ENCODE data around the gene OSM.

OSM gene

DNA sequence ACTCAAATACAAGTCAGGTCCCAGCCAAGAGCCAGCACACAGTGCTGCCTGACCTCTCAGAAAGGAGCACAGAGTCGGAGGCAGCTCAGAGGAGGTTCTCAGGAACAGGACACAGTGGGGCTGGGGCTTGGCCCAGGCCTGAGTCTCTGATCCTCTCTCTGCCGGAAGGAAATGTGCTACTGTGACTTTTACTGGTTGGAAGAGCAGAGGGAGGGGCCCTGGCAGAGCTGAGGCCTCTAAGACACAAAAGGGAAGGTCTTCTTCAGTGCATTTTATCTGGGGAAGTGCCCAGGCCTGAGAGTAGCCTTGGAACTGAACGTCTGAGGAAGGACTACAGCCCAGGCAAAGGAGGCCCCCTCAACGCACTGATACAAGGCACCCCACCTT, 38.9 kb upstream of the OSM start:
- Histone ChIP-seq H3F3A (ENCODE audit: insufficient read depth, low read length) (peaks cover 29% of the 10 kb centered on the region), H3K36me3 (replicated peaks; ENCODE audit: insufficient read depth, low read length) (no peaks in the 10 kb centered on the region), H3K4me3 (ENCODE audit: low read length) (peak overlapping the region; percentile 41), H3K27me3 (replicated peaks; ENCODE audit: insufficient read depth, low read length) (no peaks in the 10 kb centered on the region), H3K9me3 (replicated peaks; ENCODE audit: insufficient read depth, low read length) (no peaks in the 10 kb centered on the region), H3K4me1 (ENCODE audit: low read length) (peaks cover 73% of the 10 kb centered on the region), H2AFZ (ENCODE audit: low read length) (peak overlapping the region; percentile 44), H3K4me2 (ENCODE audit: low read depth, low read length) (peak overlapping the region; percentile 87), H3K27ac (ENCODE audit: low read length) (peak overlapping the region; percentile 76), H3K79me2 (ENCODE audit: low read length) (peaks cover 44% of the 10 kb centered on the region), H4K20me1 (ENCODE audit: insufficient read depth, low read length) (no peaks in the 10 kb centered on the region), H3K9me2 (replicated peaks; ENCODE audit: insufficient read depth, low read length) (no peaks in the 10 kb centered on the region), H3K9ac (ENCODE audit: low read length) (peak overlapping the region; percentile 48)
- DNase-seq: peak; percentile 82
- TF ChIP-seq EZH2phosphoT487 (IDR thresholded peaks at IDR 0.05; ENCODE audit: low read length): no peak
- TF ChIP-seq, protein P1, sequence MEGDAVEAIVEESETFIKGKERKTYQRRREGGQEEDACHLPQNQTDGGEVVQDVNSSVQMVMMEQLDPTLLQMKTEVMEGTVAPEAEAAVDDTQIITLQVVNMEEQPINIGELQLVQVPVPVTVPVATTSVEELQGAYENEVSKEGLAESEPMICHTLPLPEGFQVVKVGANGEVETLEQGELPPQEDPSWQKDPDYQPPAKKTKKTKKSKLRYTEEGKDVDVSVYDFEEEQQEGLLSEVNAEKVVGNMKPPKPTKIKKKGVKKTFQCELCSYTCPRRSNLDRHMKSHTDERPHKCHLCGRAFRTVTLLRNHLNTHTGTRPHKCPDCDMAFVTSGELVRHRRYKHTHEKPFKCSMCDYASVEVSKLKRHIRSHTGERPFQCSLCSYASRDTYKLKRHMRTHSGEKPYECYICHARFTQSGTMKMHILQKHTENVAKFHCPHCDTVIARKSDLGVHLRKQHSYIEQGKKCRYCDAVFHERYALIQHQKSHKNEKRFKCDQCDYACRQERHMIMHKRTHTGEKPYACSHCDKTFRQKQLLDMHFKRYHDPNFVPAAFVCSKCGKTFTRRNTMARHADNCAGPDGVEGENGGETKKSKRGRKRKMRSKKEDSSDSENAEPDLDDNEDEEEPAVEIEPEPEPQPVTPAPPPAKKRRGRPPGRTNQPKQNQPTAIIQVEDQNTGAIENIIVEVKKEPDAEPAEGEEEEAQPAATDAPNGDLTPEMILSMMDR (IDR thresholded peaks at IDR 0.05; ENCODE audit: low read length): no peak
- no peak for TF ChIP-seq EZH2 (optimal IDR thresholded peaks at IDR 0.05; ENCODE audit: low read depth, low read length)

DNA sequence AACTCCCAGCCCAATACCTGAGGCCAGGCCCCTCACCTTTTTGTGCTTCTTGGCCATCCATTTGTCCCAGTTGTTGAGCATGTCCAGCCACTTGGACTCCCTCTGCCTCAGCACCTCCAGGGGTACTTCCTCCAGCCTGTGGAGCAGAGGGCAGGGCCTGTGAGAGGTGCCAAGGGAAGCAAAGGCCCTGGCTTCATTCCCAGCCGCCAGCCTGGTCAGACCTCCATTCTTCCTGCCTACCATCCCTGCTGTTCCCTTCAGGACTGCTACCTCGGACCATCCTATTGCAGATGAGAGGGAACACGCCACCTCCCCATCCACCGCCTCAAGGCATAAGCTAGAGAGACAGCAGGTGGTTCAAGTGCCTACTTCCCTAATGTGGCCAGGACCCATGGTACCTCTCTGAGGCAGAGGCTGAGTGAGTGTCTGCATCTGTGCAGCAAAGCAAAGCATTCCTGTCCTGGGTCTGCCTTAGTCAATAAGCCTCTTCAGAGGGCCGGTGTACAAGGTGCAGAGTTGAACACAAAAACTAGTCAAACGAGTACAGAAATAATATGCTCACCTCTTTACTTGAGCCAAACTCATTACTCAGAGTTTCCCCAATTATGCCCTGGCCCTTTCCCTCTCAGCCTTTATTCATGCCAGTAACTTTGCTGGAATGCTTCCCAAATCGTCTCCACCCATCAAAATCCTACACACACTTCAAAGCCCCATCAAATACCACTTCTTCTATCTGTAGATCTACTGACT, 38.0 kb upstream of the OSM start:
- Histone ChIP-seq H3K27me3 (replicated peaks; ENCODE audit: insufficient read depth, low read length) (no peaks in the 10 kb centered on the region), H2AFZ (ENCODE audit: low read length) (no peak overlapping the region), H3K4me1 (ENCODE audit: low read length) (peaks cover 65% of the 10 kb centered on the region), H3K27ac (ENCODE audit: low read length) (peak overlapping the region; percentile 76; the same call in 1 of the 2 replicates), H3K9ac (ENCODE audit: low read length) (0 out of 2 replicates have a peak overlapping the region, but pooled peaks have one; percentile 48), H3K9me2 (replicated peaks; ENCODE audit: insufficient read depth, low read length) (no peaks in the 10 kb centered on the region), H3K4me2 (ENCODE audit: low read depth, low read length) (peak overlapping the region; percentile 87), H3K36me3 (replicated peaks; ENCODE audit: insufficient read depth, low read length) (no peaks in the 10 kb centered on the region), H4K20me1 (ENCODE audit: insufficient read depth, low read length) (no peaks in the 10 kb centered on the region), H3K4me3 (ENCODE audit: low read length) (no peak overlapping the region), H3K79me2 (ENCODE audit: low read length) (peaks cover 44% of the 10 kb centered on the region), H3K9me3 (replicated peaks; ENCODE audit: insufficient read depth, low read length) (no peaks in the 10 kb centered on the region), H3F3A (ENCODE audit: insufficient read depth, low read length) (peaks cover 21% of the 10 kb centered on the region)
- no peak for DNase-seq
- TF ChIP-seq, protein P1 (IDR thresholded peaks at IDR 0.05; ENCODE audit: low read length): no peak
- TF ChIP-seq EZH2phosphoT487 (IDR thresholded peaks at IDR 0.05; ENCODE audit: low read length) (no peak), EZH2 (optimal IDR thresholded peaks at IDR 0.05; ENCODE audit: low read depth, low read length) (no peak)

DNA sequence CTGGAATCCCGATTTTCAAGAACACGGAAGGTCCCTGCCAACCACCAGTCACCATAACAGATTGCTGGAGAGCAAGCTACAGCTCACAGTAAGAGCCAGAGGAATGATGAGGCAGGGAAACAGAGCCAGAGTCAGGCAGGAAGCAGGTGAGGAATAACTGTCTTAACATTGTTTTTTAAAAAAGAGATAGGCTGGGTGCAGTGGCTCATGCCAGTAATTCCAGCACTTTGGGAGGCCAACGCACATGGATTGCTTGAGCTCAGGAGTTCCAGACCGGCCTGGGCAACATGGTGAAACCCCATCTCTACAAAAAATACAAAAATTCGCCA, 36.1 kb upstream of the OSM start:
- no peaks in the 10 kb centered on the region for H3K36me3 ChIP-seq (replicated peaks; ENCODE audit: insufficient read depth, low read length)
- TF ChIP-seq EZH2phosphoT487 (IDR thresholded peaks at IDR 0.05; ENCODE audit: low read length) (no peak), EZH2 (optimal IDR thresholded peaks at IDR 0.05; ENCODE audit: low read depth, low read length) (no peak)
- TF ChIP-seq, protein P1 (IDR thresholded peaks at IDR 0.05; ENCODE audit: low read length): no peak
- no peak overlapping the region for H3K4me3 ChIP-seq (ENCODE audit: low read length)
- peak overlapping the region; percentile 33; the same call in 1 of the 2 replicates for H3K4me2 ChIP-seq (ENCODE audit: low read depth, low read length)
- H3K27me3 ChIP-seq (replicated peaks; ENCODE audit: insufficient read depth, low read length): no peaks in the 10 kb centered on the region
- H4K20me1 ChIP-seq (ENCODE audit: insufficient read depth, low read length): no peaks in the 10 kb centered on the region
- no peaks in the 10 kb centered on the region for H3K9me2 ChIP-seq (replicated peaks; ENCODE audit: insufficient read depth, low read length)
- peak overlapping the region; percentile 48; the same call in 1 of the 2 replicates for H3K27ac ChIP-seq (ENCODE audit: low read length)
- peaks cover 48% of the 10 kb centered on the region for H3K4me1 ChIP-seq (ENCODE audit: low read length)
- no peak overlapping the region for H2AFZ ChIP-seq (ENCODE audit: low read length)
- peaks cover 27% of the 10 kb centered on the region for H3K79me2 ChIP-seq (ENCODE audit: low read length)
- no peaks in the 10 kb centered on the region for H3K9me3 ChIP-seq (replicated peaks; ENCODE audit: insufficient read depth, low read length)
- H3F3A ChIP-seq (ENCODE audit: insufficient read depth, low read length): peaks cover 19% of the 10 kb centered on the region
- DNase-seq: no peak
- no peak overlapping the region for H3K9ac ChIP-seq (ENCODE audit: low read length)
